Kidney epithelial cell (primary cell): ENCODE measurements around the gene OPRD1. TPM values are rescaled to one million over a fixed set of nuclear protein-coding genes. Genes with fewer than 3 reads are reported as not detected.
"Not testable (repeated sequence)": the region's sequence is repeated elsewhere in the genome, so short reads cannot be mapped to it uniquely, and the experiment has no call there.

ENCODE experiments used
- DNase-seq: peaks from one replicate; pipeline ENCODE4 v3.0.0-alpha.2; 2010; ENCODE audit warnings: low read depth
- H3K27me3 ChIP-seq: 2 replicates; pipeline ENCODE4 v1.6.0; 2011; ENCODE audit warnings: low read length; ENCODE audit not compliant: control insufficient read depth, insufficient read depth
- H3K36me3 ChIP-seq: 2 replicates; pipeline ENCODE4 v1.5.1; 2011; ENCODE audit warnings: low read length; ENCODE audit not compliant: control insufficient read depth, insufficient read depth
- H3K4me3 ChIP-seq: 2 replicates; pipeline ENCODE4 v1.5.1; 2011; ENCODE audit warnings: low read depth, mild to moderate bottlenecking, control low read depth, low read length
- CTCF ChIP-seq: IDR thresholded peaks from 2 replicates; pipeline ENCODE4 v1.5.1; 2011; ENCODE audit warnings: mild to moderate bottlenecking, moderate library complexity, low read length, control low read depth, inconsistent platforms; ENCODE audit not compliant: insufficient read depth, poor library complexity, severe bottlenecking
- total RNA-seq: library from RNA; depleted of rRNA; stranded (reverse); fragments of >200 nt; gene quantifications from 2 replicates; pipeline ENCODE4 v1.2.3, GENCODE V29; 2015

The OPRD1 gene
- total RNA-seq, 1 donor from 2014 or later = 0.21 TPM

GRCh38 chr1:28813931-28814465 lies 2.0 kb downstream of the OPRD1 start:
- no peak for TF ChIP-seq CTCF
- no peaks in the 10 kb centered on the region for H3K36me3 ChIP-seq
- H3K27me3 ChIP-seq = peaks cover 66% of the 10 kb centered on the region
- DNase-seq = no peak
- no peak overlapping the region for H3K4me3 ChIP-seq

- Histone ChIP-seq H3K27me3 (peaks cover 61% of the 10 kb centered on the region), H3K4me3 (no peak overlapping the region), H3K36me3 (no peaks in the 10 kb centered on the region)
- no peak for DNase-seq
- TF ChIP-seq CTCF = no peak
Measured at GRCh38 chr1:28815533-28816185, 3.7 kb downstream of the OPRD1 start.

- Histone ChIP-seq H3K4me3 (no peak overlapping the region), H3K36me3 (no peaks in the 10 kb centered on the region), H3K27me3 (peaks cover 48% of the 10 kb centered on the region)
- DNase-seq = no peak
- no peak for TF ChIP-seq CTCF
Measured at GRCh38 chr1:28817133-28817532, 5.2 kb downstream of the OPRD1 start.

GRCh38 chr1:28819020-28819419 lies 7.0 kb downstream of the OPRD1 start:
- Histone ChIP-seq H3K36me3 (no peaks in the 10 kb centered on the region), H3K27me3 (peaks cover 29% of the 10 kb centered on the region), H3K4me3 (no peak overlapping the region)
- DNase-seq = no peak
- TF ChIP-seq CTCF = no peak

- Histone ChIP-seq H3K27me3 (peaks cover 2% of the 10 kb centered on the region), H3K36me3 (no peaks in the 10 kb centered on the region), H3K4me3 (no peak overlapping the region)
- TF ChIP-seq CTCF = no peak
- DNase-seq = no peak
Measured at GRCh38 chr1:28822799-28823198, 10.8 kb downstream of the OPRD1 start.

- DNase-seq, H3K27me3 ChIP-seq, H3K36me3 ChIP-seq, H3K4me3 ChIP-seq: not testable (repeated sequence)
Measured at GRCh38 chr1:28824061-28824460, 12.1 kb downstream of the OPRD1 start.

- H3K4me3 ChIP-seq, DNase-seq, H3K27me3 ChIP-seq, H3K36me3 ChIP-seq: not testable (repeated sequence)
Measured at GRCh38 chr1:28828227-28828858, 16.4 kb downstream of the OPRD1 start.
